ENCODE results near the gene SSR1.

DNA sequence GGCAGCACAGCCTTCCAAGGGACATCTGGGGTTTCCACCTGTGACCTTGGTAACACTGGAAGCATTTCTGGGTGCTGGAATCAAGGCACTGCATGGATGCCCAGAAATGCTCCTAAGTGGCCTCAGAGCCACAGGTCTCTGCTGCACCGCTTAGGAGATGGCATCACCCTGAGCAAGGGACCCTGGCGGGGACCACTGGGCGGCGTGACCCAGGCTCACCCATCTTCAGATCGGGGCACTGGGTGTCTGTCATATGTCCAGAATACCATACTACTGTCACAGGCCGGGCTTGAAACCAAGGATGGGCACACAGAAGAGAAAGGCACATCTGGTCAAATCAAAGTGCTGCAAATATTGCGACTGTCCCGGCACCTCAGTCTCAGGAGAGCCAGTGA, 45.9 kb downstream of the SSR1 start:
- no peak for TF ChIP-seq EZH2 (IDR thresholded peaks at IDR 0.05; ENCODE audit: insufficient read depth, low read length)
- TF ChIP-seq, protein P1, sequence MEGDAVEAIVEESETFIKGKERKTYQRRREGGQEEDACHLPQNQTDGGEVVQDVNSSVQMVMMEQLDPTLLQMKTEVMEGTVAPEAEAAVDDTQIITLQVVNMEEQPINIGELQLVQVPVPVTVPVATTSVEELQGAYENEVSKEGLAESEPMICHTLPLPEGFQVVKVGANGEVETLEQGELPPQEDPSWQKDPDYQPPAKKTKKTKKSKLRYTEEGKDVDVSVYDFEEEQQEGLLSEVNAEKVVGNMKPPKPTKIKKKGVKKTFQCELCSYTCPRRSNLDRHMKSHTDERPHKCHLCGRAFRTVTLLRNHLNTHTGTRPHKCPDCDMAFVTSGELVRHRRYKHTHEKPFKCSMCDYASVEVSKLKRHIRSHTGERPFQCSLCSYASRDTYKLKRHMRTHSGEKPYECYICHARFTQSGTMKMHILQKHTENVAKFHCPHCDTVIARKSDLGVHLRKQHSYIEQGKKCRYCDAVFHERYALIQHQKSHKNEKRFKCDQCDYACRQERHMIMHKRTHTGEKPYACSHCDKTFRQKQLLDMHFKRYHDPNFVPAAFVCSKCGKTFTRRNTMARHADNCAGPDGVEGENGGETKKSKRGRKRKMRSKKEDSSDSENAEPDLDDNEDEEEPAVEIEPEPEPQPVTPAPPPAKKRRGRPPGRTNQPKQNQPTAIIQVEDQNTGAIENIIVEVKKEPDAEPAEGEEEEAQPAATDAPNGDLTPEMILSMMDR (IDR thresholded peaks at IDR 0.05; ENCODE audit: insufficient read depth, low read depth, low read length): no peak

Data from astrocyte (in vitro differentiated cells and primary cell).